GM12892 (cell line): Measurements from ENCODE around the gene ETFA.

Experiments
- POLR2A ChIP-seq: IDR thresholded peaks from 2 replicates; pipeline ENCODE4 v1.6.1; 2011; ENCODE audit warnings: low read depth, low read length, control low read depth
- POLR2AphosphoS5 ChIP-seq: IDR thresholded peaks from 2 replicates; pipeline ENCODE4 v1.6.1; 2011; ENCODE audit warnings: low read depth, low read length, control low read depth
- TAF1 ChIP-seq: IDR thresholded peaks from 2 replicates; pipeline ENCODE4 v1.6.1; 2011; ENCODE audit warnings: low read depth, mild to moderate bottlenecking, control low read depth, low read length, borderline replicate concordance

DNA sequence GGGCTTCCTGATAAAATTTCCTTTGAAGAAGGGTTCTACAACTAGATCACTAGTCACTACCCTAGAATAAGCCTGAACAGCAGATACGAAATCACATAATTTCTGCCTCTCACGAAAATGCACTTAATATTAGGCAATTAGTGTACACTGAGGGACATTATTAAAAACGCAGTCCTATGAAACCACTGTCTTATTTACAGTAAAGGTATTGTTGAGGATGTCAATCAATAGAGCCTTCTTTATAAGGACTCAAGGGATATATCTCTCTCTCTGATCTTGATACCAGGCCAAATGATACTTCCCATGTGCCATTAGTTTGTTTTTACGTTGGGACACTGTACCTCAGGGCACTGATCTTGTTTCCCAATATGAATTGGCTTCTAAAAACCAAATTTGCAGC, 59.6 kb downstream of the ETFA start:
- TF ChIP-seq TAF1 (no peak), POLR2AphosphoS5 (no peak), POLR2A (no peak)
